Cardiac septum (tissue), 1 donor: ENCODE data around the gene PBX4. TPM values are rescaled to one million over a fixed set of nuclear protein-coding genes. Genes with fewer than 3 reads are reported as not detected.
"Not testable (repeated sequence)": the region's sequence is repeated elsewhere in the genome, so short reads cannot be mapped to it uniquely, and the experiment has no call there.

ENCODE experiments used
- DNase-seq: peaks from one replicate; pipeline ENCODE4 v3.0.0-alpha.2; 2020; ENCODE audit warnings: low spot score
- intact Hi-C: fragments of 100-400 bp; cut with DNase I; formaldehyde crosslinking; loops from one replicate; pipeline ENCODE4 v1.14.0; 2022
- total RNA-seq: library from RNA; stranded (reverse); fragmentation: NEBNext Ultra II Directional; extraction: Animal tissue kit (Norgen Biotek cat#: 25700); gene quantifications from one replicate; pipeline ENCODE4 v1.2.1, GENCODE V29; 2021
- donor health status: DM: no; HTN: no; CAD: no.

The PBX4 gene
- total RNA-seq, 1 donor from 2014 or later: not detected

DNA sequence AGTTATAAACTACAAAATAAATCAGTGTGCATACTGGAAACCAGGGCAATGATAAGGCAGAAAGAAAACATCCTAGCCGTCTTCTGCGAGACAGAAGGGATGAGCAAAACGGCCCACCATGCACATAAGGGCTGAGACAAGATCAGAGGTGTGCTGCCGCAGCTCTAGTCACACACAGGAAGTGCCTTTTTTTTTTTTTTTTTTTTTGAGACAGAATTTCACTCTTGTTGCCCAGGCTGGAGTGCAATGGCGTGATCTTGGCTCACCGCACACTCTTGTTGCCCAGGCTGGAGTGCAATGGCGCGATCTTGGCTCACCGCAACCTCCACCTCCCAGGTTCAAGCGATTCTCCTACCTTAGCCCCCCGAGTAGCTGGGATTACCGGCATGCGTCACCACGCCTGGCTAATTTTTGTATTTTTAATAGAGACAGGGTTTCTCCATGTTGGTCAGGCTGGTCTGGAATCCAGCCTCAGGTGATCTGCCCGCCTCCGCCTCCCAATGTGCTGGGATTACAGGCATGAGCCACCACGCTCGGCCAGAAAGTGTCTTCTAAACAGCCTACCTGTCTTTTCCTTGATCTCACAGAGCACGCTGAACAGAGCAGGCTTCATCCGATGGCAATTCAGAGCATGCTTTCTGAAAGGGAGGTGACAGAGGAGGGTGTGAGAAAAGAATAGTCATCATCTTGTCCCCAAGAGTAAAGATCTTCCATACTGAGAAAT is 19.6 kb downstream of the PBX4 start:
- intact Hi-C loops, DNase-seq: not testable (repeated sequence)

DNA sequence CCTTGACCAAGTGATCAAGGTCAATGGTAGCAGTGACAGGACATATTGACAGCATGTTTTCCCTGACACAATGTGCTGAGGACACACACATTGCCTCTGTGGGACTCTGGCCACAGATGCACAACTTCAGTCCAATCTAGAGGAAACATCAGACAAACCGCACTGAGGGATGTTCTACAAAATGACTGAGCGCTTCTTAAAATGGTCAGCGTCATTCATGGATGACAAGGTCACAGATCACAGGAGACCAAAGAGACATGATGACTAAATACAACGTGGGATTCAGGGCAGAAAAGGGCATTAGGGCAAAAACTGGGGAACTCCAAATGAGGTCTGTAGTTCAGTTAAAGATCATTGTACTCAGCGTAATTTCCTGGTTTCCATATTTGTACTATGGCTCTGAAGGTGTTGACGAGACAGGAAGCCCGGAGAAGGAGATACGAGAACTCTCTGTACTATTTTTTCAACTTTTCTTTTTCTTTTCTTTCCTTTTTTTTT is 20.6 kb downstream of the PBX4 start:
- intact Hi-C loops: no loop called here
- DNase-seq: no peak

GRCh38 chr19:19595171-19595701 is 23.3 kb downstream of the PBX4 start:
- no peak for DNase-seq
- intact Hi-C loops: no loop called here

DNA sequence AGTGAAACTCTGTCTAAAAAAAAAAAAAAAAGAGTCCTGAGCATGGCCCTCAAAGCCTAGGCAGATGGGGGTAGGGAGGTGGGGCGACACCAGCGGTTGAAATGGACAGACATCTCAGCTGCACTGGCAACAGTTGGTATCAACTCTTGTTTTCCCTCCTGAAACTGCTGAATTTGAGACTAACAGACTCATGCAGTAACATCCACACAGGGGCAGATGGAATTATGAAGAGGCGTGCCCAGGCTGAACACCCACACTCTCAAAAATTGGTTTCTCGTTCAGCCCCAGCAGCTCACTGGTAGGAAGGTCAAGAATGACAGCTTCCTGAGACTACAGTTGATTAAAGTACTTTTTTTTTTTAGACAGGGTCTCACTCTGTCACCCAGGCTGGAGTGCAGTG is 24.1 kb downstream of the PBX4 start:
- no peak for DNase-seq
- intact Hi-C loops: no loop called here

DNA sequence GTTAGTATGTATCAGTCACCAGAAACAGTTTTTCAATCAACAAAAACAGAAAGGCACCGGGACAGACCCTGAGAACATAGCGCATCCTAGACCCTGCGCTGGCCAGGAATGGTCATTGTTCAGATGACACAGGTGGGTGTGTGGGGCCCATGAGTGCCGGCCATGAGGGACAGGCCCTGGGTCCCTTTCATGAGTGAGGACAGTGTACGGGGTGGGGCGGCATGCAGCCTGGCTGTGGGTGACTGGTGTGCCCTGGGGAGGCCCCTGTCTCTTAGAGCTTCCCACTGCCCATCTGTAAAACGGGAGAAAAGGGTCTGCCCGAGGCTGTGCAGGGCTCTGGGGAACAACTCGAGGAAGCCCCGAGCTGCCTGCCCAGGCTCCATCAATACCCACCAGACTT is 25.8 kb downstream of the PBX4 start:
- intact Hi-C loops: no loop called here
- DNase-seq: no peak

- DNase-seq: no peak
- intact Hi-C loops: no loop called here
Measured at GRCh38 chr19:19591133-19591825, 27.2 kb downstream of the PBX4 start.

GRCh38 chr19:19588546-19588945 is 29.9 kb downstream of the PBX4 start:
- intact Hi-C loops: no loop called here
- no peak for DNase-seq

- no peak for DNase-seq
- intact Hi-C loops: no loop called here
Measured at GRCh38 chr19:19587771-19588170, 30.7 kb downstream of the PBX4 start.

GRCh38 chr19:19584356-19584755 is 34.1 kb downstream of the PBX4 start:
- DNase-seq: no peak
- intact Hi-C loops: no loop called here

GRCh38 chr19:19582471-19582870 is 36.0 kb downstream of the PBX4 start:
- no peak for DNase-seq
- intact Hi-C loops: no loop called here

- no peak for DNase-seq
- intact Hi-C loops: no loop called here
Measured at GRCh38 chr19:19581391-19581790, 37.1 kb downstream of the PBX4 start.

DNA sequence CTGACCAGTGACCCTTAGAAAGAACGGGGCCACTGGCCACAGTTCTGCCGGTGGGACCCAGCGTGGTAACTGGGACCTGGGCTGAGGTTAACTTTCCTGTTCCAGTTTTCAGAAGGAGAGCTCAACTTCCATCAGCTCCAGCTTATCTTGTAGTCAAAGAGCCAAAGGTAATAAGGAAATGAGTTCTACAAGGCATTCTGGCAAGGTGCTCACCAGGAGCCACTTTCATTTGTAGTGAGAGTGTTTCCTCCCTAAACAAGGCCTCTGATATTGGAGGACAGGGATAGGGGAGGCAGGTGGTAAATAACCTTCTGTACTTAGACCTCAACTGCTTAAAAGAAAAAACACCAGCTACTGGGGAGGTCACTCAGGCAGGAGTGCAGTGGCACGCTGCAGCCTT is 38.1 kb downstream of the PBX4 start:
- no peak for DNase-seq
- intact Hi-C loops: no loop called here

- DNase-seq: no peak
- intact Hi-C loops: no loop called here
Measured at GRCh38 chr19:19579533-19580361, 38.7 kb downstream of the PBX4 start.

- DNase-seq: no peak
- intact Hi-C loops: no loop called here
Measured at GRCh38 chr19:19578252-19578651, 40.2 kb downstream of the PBX4 start.

GRCh38 chr19:19575411-19575810 is 43.1 kb downstream of the PBX4 start:
- intact Hi-C loops: no loop called here
- no peak for DNase-seq

DNA sequence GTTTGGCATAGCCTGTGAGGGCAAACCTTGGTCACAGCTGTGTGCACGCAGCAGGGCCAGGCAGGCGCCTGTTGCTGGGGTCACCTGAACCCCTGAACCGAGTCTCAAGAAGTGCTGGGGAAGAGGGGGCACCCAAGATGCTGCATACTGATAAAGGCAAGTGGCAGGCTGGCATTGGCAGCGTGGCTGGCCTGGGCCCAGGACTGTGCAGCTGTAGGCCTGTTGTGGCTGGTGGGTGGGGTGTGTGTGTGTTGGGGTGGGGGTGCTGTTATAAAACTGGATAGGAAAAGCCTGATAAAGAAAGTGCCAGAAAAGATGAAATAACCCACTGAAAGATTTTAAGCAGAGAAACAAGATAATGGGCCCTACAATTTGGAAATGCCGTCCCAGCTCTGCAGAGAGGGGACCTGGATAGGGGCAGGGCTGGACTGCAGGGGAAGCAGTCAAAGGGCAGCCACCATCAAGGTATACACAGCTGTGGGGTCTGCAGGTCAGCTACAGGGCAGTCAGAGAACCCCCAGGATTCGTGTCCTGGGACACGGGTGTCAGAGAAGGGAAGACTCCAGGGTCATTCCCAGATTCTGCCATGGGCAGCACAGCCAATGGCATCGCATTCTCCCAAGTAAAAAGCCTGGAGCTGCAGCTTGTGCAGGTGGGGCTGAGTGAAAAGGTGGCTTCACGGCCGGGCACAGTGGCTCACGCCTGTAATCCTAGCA is 47.3 kb downstream of the PBX4 start:
- intact Hi-C loops: no loop called here

GRCh38 chr19:19570571-19570970 is 47.9 kb downstream of the PBX4 start:
- DNase-seq: no peak
- intact Hi-C loops: no loop called here

More for the DNA sequence above, 47.3 kb downstream of the PBX4 start:
- no peak for DNase-seq

DNA sequence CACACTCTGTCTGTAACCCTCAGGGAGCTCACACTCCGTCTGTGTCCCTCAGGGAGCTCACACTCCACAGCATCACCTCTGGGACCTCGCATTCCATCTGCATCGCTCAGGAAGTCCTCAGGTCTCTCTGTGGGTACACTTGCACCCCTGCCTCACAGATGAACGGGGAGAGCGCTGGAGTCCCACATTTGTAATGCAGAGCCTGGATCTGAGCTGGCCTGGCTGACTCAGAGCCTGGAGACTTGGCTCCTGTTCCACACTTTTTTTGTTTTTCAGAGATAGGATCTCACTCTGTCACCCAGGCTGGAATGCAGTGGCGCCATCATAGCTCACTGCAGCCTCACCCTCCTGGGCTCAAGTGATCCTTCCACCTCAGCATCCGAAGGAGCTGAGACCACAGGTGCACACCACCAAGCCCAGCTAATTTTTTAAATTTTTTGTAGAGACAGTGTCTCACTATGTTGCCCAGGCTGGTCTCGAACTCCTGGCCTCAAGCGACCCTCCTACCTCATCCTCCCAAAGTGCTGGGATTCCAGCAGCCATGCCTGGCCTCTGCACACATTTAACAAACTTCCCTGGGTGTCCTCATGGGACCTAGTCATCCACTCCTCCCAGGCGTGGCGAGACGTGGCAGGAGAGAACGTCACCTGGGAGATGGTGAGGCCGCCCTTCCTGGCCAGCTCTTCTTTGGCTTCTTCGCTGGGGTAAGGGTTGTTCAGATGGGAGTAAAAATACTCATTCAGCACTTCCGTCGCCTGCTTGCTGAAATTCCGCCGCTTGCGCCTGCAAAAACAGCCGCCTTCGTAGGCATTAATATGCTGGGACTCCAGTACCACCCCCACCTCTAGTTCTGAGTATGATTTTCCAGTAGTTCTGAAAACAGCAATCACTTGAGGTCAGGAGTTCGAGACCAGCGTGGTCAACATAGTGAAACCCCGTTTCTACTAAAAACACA is 49.4 kb downstream of the PBX4 start:
- DNase-seq: no peak
- intact Hi-C loops: no loop called here
